KOPT-K1 (cell line): ENCODE measurements around the gene CCDC106.

Experiments used
- H3K27ac ChIP-seq: fragments of 200-600 bp; sonication (generic); 2 replicates; pipeline ENCODE4 v1.5.1; 2016; ENCODE audit warnings: antibody characterized with exemption, mild to moderate bottlenecking, low read depth, low read length; ENCODE audit not compliant: poor library complexity, severe bottlenecking
- H3K36me3 ChIP-seq: fragments of 200-600 bp; sonication (generic); 2 replicates; pipeline ENCODE4 v1.5.1; 2017; ENCODE audit warnings: antibody characterized with exemption, mild to moderate bottlenecking, low read length, moderate library complexity; ENCODE audit not compliant: insufficient read depth
- H3K9me3 ChIP-seq: fragments of 200-600 bp; sonication (generic); 2 replicates; pipeline ENCODE4 v1.5.1; 2017; ENCODE audit warnings: antibody characterized with exemption, low read length, mild to moderate bottlenecking; ENCODE audit not compliant: insufficient read depth, poor library complexity, severe bottlenecking

CCDC106 gene

DNA sequence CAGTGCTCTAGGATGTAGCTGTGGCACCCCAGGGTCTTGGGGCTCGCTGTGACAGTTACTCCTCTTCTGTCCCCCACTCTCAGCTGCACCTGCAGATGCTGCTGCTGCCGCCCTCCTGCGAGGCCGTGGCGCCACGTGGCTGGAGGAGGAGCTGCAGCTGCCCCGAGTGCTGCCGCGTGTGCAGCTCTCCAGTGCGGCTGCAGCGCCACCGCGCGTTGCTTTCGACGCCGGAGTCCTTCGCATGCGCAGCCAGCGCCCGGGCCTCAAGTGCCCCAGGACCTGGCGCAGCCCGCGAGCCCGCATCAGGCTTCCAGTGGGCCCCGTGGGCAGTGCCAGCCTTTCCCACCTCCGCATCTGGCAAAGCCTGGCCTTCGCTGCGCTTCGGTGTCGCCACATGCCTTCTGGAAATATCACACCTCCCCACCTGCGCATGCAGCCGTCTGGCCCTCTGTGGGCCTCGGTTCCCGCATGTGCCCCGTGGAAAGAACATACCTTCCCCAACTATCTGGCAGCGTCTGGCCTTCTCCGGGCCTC, 7.9 kb upstream of the CCDC106 start:
- no peaks in the 10 kb centered on the region for H3K9me3 ChIP-seq
- H3K27ac ChIP-seq = peak overlapping the region; percentile 72
- peaks cover 7% of the 10 kb centered on the region for H3K36me3 ChIP-seq

DNA sequence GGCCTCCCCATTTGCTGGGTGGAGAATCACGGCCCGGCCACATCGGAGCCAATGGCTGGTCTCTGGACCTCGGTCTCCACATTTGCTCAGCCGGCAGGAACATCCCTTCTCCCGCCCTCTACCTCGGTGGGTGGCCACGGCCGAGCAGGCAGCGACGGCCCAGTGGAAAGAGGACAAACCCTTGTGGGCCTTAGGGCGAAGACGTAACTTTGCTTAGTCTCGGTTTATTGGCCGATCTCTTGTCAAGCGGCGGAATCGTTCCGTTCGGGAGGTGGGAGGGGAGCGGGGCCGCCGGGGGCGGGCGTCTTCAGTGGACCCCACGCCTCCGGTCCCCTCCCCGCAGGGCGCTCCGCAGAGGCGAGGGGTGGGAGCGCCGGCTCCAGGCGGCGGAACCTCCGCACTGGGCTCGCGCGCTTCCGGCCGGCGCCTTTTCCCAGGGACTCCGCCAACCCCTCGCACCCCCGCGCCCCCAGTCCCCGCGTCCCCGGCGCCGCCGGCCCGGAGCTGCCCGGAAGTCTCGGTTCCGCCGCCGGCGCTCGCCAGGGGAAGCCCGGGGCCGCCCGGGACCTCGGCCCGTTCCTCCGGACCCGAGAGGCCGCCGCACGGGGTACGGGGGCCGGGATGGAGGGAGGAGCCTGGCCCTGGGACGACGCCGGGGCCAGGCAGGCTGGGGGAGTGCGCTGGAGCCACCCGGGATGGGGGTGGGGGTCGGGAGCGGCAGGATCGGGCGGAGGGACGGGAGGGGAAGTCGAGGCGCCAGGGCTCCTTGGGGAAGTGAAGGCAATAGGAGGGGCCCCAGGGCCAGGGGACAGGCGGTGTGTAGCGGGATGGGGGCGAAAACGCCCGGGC, 7.2 kb upstream of the CCDC106 start, which contains the start of gene ZNF580:
TSS of gene ZNF580 (plus strand) at position 426 of the 849 bp plus-strand sequence. CDS start 1,507 bp downstream, outside the sequence.
- Histone ChIP-seq H3K9me3 (no peaks in the 10 kb centered on the region), H3K36me3 (peaks cover 14% of the 10 kb centered on the region), H3K27ac (peak within 1 kb of the TSS; percentile 72)

DNA sequence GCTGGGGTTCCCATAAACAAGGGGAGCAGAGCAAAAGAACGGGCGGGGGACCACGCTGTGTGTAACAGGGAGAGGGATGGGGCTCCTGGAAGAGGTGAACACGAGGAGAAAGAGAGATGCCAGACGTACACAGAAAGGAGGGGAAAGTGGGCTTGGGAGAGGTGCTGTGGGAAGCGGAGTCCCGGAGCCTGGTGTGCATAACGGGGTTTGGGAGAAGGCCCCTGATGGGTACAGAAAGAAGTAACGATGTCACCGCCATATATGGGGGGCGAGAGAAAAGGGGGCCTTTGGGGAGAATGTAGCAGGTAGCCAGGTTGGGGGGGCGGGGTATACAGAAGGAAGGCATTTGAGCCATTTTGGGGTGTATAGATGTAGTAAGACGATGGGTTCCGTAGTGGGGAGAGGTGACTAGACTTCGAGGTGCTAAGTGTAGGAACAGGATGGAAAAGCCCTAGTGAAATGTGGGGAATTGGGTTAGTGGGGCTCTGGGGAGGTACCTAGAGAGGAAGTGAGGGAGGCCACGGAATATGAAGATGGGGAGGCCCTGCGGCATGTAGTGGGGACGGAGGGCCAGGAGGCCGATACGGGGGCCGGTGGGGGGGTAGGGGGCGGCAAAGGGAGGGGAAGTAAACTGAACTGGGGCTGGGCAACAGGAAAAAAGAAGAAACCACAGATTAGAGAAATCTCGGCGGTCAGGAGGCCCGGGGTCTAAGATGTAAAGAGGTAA, 6.4 kb upstream of the CCDC106 start:
- H3K36me3 ChIP-seq = peaks cover 19% of the 10 kb centered on the region
- H3K27ac ChIP-seq = peak overlapping the region; percentile 72
- no peaks in the 10 kb centered on the region for H3K9me3 ChIP-seq

DNA sequence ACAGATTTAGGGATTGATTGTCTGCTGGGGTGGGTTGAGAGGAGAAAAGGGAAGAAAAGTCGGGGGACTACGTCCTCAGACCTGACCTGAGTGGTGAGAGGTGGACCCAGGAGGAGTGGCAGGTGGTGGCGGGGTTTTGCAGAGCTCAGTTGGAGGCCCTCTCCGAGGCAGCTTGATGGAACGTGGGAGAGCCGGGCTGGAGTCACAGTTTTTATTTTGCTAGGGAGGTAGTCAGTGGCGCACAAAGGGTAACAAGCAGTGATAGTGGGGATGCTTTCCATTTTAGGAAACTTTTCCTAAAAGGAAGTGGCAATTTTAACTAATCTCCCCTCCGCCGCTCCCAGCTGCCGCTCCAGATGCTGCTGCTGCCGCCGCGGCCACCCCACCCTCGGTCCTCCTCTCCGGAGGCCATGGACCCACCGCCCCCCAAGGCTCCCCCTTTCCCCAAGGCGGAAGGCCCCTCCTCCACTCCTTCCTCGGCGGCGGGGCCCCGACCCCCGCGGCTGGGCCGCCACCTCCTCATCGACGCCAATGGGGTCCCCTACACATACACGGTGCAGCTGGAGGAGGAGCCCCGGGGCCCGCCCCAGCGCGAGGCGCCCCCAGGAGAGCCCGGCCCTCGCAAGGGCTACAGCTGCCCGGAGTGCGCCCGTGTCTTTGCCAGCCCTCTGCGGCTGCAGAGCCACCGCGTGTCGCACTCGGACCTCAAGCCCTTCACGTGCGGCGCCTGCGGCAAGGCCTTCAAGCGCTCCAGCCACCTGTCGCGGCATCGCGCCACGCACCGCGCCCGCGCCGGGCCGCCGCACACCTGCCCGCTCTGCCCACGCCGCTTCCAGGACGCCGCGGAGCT, 5.6 kb upstream of the CCDC106 start:
- peak overlapping the region; percentile 72 for H3K27ac ChIP-seq
- peaks cover 19% of the 10 kb centered on the region for H3K36me3 ChIP-seq

DNA sequence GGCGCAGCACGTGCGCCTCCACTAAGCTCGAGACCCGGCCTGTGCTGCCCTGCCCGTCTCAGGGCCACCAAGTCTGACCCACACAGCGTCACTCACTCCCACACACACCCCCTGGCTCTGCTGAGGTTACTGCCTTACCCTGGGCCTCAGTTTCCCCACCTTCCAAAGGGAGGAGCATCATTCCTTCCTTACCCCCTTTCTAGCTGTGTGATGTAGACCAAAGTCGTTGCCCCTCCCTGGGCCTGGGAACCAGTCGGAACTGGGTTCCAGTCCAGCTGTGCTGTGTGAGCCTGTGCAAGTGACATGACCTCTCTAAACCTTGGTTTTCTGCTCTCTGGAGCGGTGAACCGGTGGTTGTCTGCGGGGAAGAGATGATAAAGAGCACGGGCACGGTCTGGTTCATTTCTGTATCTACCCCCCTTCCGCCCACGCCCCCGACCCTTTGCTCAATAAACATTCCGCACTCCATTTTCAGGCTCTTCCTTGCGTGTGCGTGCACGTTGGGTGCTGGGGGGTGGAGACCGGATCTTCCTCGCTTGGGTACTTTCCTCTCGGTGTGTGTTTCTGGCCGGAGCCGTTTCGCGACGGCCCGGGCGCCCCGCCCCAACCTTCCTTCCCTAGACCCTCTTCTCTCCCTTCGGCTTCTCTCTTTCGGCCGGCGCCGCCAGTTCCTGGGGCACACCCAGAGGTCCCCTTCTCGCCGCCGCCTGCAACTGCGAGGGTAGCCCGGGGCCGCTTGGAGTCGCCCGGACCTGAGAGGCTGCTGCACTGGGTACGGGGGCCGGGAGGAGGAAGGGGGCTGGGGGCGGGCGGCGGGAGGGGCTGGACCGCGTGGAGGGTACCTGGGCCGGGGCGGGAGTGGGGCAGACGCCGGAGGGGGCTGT, 4.8 kb upstream of the CCDC106 start, which contains the start of gene ZNF581:
TSS of gene ZNF581 (plus strand) at position 647 of the 884 bp plus-strand sequence. CDS start 923 bp downstream, outside the sequence.
- peak within 1 kb of the TSS; percentile 72 for H3K27ac ChIP-seq
- H3K36me3 ChIP-seq = peaks cover 19% of the 10 kb centered on the region

More for the DNA sequence above, 5.6 kb upstream of the CCDC106 start:
- no peaks in the 10 kb centered on the region for H3K9me3 ChIP-seq

DNA sequence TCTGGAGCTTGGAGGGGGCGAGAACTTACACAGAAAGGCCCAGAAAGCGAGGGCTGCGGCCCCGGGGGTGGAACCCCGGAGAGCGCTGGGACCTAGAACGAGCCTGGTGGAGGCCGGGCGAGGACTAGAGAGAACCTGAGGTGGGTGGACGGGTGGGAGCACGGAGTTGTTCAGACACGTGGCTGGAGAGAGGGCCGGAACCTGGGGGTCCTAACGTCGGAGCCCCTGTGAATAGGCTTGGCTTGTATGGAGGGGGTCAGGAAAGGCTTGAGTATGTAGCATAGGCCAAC, 4.2 kb upstream of the CCDC106 start:
- Histone ChIP-seq H3K36me3 (peaks cover 19% of the 10 kb centered on the region), H3K27ac (peak overlapping the region; percentile 72), H3K9me3 (no peaks in the 10 kb centered on the region)

More for the DNA sequence above, 4.8 kb upstream of the CCDC106 start, which contains the start of gene ZNF581:
- H3K9me3 ChIP-seq = no peaks in the 10 kb centered on the region

DNA sequence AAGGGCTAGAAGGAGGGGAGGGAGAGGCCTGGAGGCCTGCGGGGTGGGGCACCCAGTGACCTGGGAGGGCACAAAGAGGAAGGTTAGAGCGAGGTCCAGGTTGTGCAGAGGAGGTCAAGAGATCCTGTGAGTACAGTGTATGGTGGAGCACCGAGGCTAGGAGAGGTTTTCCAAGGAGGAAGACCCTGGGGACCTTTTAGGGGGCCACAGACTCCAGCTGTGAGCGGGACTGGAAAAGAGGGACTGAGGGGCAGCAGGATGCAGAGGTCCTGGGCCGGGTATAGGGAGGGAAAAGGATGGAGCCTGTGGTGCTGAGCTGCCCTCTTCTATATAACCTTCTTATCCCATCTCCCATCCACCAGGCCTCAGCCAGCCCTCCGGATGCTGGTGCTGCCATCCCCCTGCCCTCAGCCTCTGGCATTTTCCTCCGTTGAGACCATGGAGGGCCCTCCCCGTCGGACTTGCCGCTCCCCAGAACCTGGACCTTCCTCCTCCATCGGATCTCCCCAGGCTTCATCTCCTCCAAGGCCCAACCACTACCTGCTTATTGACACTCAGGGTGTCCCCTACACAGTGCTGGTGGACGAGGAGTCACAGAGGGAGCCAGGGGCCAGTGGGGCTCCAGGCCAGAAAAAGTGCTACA, 3.7 kb upstream of the CCDC106 start:
- Histone ChIP-seq H3K36me3 (peaks cover 19% of the 10 kb centered on the region), H3K9me3 (no peaks in the 10 kb centered on the region), H3K27ac (peak overlapping the region; percentile 72)

DNA sequence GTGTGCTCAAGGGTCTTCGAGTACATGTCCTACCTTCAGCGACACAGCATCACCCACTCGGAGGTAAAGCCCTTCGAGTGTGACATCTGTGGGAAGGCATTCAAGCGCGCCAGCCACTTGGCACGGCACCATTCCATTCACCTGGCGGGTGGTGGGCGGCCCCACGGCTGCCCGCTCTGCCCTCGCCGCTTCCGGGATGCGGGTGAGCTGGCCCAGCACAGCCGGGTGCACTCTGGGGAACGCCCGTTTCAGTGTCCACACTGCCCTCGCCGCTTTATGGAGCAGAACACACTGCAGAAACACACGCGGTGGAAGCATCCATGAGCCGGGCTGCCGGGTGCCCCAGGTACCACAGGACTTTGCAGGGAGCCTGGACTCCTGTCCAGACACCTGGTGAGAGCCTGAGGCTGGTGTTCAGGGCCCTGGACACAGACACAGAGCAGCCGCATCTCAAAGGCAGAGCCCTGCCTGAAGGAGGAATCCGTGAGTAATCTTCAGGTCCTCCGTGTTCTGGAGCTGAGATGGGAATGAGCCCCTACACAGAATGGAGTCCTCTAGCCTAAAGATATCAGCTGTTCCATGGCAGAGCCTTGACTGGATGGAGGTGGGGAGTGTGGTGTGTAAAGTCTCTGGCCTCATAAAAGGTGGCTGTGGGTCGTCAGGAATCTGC, 3.0 kb upstream of the CCDC106 start:
- Histone ChIP-seq H3K36me3 (peaks cover 19% of the 10 kb centered on the region), H3K27ac (peak overlapping the region; percentile 72), H3K9me3 (no peaks in the 10 kb centered on the region)

DNA sequence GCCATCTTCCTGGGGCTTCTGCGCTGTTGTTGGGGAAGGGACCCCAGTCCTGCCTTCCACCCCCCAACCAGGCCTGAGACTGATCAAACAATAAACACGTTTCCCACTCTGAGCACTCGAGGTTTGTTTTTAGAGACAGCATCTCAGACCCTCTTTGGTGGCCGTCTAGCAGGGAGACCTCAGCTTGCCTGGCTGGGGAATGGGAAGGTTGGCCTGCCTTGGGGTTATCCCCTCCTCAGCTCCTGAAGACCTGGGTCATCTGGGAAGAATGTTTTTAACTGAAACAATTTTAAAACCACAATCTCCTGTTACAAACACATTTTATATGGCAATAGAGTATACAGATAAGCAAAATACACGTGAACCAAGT, 2.5 kb upstream of the CCDC106 start:
- no peaks in the 10 kb centered on the region for H3K9me3 ChIP-seq
- H3K27ac ChIP-seq = no peak overlapping the region
- peaks cover 19% of the 10 kb centered on the region for H3K36me3 ChIP-seq

DNA sequence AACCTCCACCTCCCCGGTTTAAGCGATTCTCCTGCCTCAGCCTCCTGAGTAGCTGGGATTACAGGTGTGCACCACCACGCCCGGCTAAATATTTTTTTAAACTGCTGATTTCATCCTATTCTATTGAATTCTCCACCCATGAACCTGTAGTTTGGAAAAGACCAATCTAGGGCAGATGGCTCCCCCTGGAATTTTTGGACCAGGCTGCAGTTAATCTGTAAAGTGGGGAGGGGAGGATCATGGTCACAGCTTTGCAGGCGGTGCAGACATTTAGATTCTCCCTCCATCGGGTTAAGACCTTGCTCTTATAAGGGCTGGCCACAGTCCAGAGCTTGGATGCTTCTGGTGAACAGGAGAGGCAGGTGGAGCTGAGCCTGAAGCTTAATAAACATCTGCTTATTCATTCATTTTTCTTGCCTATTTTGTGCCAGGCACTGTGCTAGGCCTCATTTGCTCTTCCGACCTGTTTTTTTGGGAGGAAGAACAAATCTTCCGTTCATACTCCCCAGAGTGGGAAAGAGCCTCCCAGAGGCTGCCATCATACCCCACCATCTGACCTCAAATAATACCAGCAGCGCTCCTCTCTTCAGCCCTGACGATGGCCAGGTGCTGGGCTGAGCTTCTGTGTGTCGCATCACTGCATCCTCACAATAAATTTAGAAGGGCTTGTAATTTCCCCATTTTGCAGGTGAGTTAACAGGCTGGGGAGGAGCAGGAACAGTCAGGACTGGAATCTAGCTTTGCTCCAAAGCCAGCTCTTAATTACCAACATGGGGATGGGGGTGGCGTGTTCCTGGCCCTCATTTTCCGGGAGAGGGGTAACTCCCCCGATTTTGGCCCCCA, 902 bp upstream of the CCDC106 start:
- H3K9me3 ChIP-seq = no peaks in the 10 kb centered on the region
- H3K27ac ChIP-seq = peak overlapping the region; percentile 82
- H3K36me3 ChIP-seq = peaks cover 19% of the 10 kb centered on the region

DNA sequence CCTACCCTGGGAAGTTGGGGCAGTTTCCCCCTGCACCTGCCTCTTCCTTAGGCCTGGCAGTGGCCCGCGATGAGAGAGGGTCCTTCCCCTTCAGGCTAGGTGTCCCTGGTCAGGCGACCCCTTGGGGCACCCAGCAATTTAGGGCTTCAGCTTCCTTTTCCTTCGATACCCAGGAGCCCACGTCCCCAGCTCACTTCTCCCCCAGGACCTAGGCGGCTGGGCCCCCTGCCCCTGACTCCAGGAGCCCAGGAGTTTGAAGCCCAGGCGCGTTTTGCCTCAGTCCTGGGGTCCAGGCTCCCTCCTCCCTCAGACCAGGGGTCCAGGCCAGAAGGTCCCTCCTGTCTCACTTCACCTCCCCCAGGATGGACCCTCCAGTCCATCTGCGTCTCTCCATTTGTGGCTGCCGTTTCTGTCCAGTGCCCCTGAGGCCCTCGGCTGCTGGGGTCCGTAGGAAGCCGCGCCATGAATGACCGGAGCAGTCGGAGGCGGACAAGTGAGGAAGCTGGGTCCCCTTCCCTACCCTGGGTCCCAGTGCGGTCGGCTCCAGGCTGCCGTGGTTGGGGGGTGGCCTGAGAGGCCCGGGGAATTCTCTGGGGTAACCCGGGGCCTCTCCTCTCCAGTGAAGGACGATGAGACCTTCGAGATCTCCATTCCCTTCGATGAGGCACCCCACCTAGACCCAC, 714 bp downstream of the CCDC106 start:
- peak overlapping the region; percentile 82 for H3K27ac ChIP-seq
- H3K36me3 ChIP-seq = peaks cover 19% of the 10 kb centered on the region
- H3K9me3 ChIP-seq = no peaks in the 10 kb centered on the region
